ENCODE data around the gene DCUN1D3. TPM values are rescaled to one million over a fixed set of nuclear protein-coding genes. Genes with fewer than 3 reads are reported as not detected.

The DCUN1D3 gene
- total RNA-seq, 1 experiment from 2014 or later, result 10.5 TPM

DNA sequence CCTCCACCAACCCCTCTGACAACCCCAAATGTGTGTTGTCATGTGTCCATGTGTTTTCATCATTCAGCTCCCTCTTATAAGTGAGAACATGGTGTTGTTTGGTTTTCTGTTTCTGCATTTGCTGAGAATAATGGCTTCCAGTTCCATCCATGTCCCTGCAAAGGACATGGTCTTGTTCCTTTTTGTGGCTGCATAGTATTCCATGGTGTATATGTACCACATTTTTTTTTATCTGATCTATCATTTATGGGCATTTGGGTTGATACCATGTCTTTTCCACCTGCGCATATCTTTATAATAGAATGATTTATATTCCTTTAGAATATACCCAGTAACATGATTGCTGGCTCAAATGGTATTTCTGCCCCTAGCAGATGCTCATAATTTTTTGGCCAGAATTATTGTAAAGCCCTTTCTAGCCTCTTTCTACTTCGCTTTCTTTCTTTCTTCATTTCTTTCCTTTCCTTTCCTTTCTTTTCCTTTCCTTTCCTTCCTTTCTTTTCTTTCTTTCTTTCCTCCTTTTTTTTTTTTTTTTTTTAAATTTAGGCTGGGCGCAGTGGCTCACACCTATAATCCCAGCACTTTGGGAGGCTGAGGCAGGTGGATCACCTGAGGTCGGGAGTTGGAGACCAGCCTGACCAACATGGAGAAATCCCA is 81.1 kb downstream of the DCUN1D3 start:
- no peak overlapping the region for H3K9ac ChIP-seq (ENCODE audit: low read length)
- H2AFZ ChIP-seq (ENCODE audit: low read length), result no peak overlapping the region
- no peaks in the 10 kb centered on the region for H3K27me3 ChIP-seq (ENCODE audit: low read length)
- H4K20me1 ChIP-seq (ENCODE audit: low read length), result no peaks in the 10 kb centered on the region
- TF ChIP-seq EZH2 (IDR thresholded peaks at IDR 0.05; ENCODE audit: low read length, unreplicated experiment), result no peak
- TF ChIP-seq, protein P1, sequence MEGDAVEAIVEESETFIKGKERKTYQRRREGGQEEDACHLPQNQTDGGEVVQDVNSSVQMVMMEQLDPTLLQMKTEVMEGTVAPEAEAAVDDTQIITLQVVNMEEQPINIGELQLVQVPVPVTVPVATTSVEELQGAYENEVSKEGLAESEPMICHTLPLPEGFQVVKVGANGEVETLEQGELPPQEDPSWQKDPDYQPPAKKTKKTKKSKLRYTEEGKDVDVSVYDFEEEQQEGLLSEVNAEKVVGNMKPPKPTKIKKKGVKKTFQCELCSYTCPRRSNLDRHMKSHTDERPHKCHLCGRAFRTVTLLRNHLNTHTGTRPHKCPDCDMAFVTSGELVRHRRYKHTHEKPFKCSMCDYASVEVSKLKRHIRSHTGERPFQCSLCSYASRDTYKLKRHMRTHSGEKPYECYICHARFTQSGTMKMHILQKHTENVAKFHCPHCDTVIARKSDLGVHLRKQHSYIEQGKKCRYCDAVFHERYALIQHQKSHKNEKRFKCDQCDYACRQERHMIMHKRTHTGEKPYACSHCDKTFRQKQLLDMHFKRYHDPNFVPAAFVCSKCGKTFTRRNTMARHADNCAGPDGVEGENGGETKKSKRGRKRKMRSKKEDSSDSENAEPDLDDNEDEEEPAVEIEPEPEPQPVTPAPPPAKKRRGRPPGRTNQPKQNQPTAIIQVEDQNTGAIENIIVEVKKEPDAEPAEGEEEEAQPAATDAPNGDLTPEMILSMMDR (conservative IDR thresholded peaks at IDR 0.05; ENCODE audit: low read depth, low read length), result no peak
- no peak for TF ChIP-seq EZH2phosphoT487 (IDR thresholded peaks at IDR 0.05; ENCODE audit: borderline replicate concordance, low read length)
- H3F3A ChIP-seq (ENCODE audit: low read length, unreplicated experiment), result no peaks in the 10 kb centered on the region
- DNase-seq, result no peak
- CTCF ChIA-PET, result no interaction called here
- H3K4me2 ChIP-seq (ENCODE audit: low read length), result no peak overlapping the region
- H3K9me2 ChIP-seq (replicated peaks; ENCODE audit: low read length), result no peaks in the 10 kb centered on the region
- no peak for ATAC-seq
- intact Hi-C loops (cut with micrococcal nuclease), result no loop called here
- H3K36me3 ChIP-seq (ENCODE audit: low read depth, low read length), result no peaks in the 10 kb centered on the region
- no peaks in the 10 kb centered on the region for H3K4me1 ChIP-seq (ENCODE audit: insufficient read depth, low read length)
- no peaks in the 10 kb centered on the region for H3K79me2 ChIP-seq (ENCODE audit: low read length)
- POLR2A ChIA-PET (ENCODE audit: unreplicated experiment), result interaction anchor here (0.6 kb wide), 1 partner anchor 15 kb away, joined by 3 read pairs; no protein-coding TSS in a partner anchor
- BruUV-seq (replicated peaks), result no TSS peak
- H3K4me3 ChIP-seq (ENCODE audit: low read length), result no peak overlapping the region
- no peaks in the 10 kb centered on the region for H3K9me3 ChIP-seq (ENCODE audit: low read length)
- no peak overlapping the region for H3K27ac ChIP-seq (ENCODE audit: low read length)

DNA sequence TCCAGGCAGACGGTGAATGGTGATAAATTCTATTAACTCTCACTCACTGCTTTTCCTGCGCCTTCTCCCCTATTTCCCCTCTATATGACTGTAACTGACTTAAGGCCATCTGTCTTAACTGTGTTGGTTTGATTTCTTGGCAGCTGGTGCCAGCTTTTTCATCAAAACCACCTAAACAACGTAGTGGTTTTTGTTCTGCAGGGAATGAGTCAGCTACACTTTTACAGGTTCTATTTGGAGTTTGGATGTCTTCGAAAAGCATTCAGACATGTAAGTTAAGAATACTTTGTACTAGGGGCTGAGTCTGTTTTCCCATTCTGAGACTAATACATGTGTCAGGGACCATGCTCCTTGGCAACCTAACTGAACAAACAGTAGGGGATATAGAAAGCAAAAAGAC is 85.4 kb downstream of the DCUN1D3 start:
- H3K27ac ChIP-seq (ENCODE audit: low read length), result 0 out of 2 replicates have a peak overlapping the region, but pooled peaks have one; percentile 18
- no peaks in the 10 kb centered on the region for H3K36me3 ChIP-seq (ENCODE audit: low read depth, low read length)
- POLR2A ChIA-PET (ENCODE audit: unreplicated experiment), result interaction anchor here (0.6 kb wide), 1 partner anchor 8 kb away, joined by 4 read pairs; the partner anchor contains the start of genes ERI2 and REXO5
- H4K20me1 ChIP-seq (ENCODE audit: low read length), result no peaks in the 10 kb centered on the region
- H3K79me2 ChIP-seq (ENCODE audit: low read length), result no peaks in the 10 kb centered on the region
- no peaks in the 10 kb centered on the region for H3K9me2 ChIP-seq (replicated peaks; ENCODE audit: low read length)
- BruUV-seq (replicated peaks), result no TSS peak
- H3K9ac ChIP-seq (ENCODE audit: low read length), result no peak overlapping the region
- no peak overlapping the region for H2AFZ ChIP-seq (ENCODE audit: low read length)
- no peaks in the 10 kb centered on the region for H3K27me3 ChIP-seq (ENCODE audit: low read length)
- H3K9me3 ChIP-seq (ENCODE audit: low read length), result no peaks in the 10 kb centered on the region
- H3K4me2 ChIP-seq (ENCODE audit: low read length), result no peak overlapping the region
- ATAC-seq (peak; percentile 92), DNase-seq (peak; percentile 9)
- intact Hi-C loops (cut with micrococcal nuclease), result no loop called here
- no peaks in the 10 kb centered on the region for H3F3A ChIP-seq (ENCODE audit: low read length, unreplicated experiment)
- H3K4me1 ChIP-seq (ENCODE audit: insufficient read depth, low read length), result no peaks in the 10 kb centered on the region
- CTCF ChIA-PET, result no interaction called here
- no peak for TF ChIP-seq EZH2 (IDR thresholded peaks at IDR 0.05; ENCODE audit: low read length, unreplicated experiment)
- TF ChIP-seq, protein P1 (conservative IDR thresholded peaks at IDR 0.05; ENCODE audit: low read depth, low read length), result no peak
- no peak for TF ChIP-seq EZH2phosphoT487 (IDR thresholded peaks at IDR 0.05; ENCODE audit: borderline replicate concordance, low read length)
- H3K4me3 ChIP-seq (ENCODE audit: low read length), result no peak overlapping the region

DNA sequence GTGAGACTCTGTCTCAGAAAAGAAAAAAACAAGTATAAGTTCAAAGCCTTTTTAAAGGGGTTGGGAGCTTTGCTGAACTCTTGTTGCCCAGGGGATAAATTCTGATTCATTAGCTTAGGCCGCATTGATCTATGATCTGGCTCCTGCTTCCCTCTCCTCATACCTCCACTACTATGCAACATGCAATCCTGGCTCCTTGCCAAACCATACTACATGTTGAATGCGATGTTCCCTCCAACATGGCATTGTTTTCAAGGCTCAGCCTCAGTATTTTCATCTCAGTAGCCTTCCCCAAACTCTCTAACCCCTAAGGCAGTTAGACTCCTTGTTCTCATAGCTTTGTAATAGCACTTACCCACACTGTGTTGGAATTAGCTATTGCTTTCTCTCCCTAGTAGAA is 87.6 kb downstream of the DCUN1D3 start:
- Histone ChIP-seq H3K9ac (ENCODE audit: low read length) (no peak overlapping the region), H4K20me1 (ENCODE audit: low read length) (no peaks in the 10 kb centered on the region), H3K36me3 (ENCODE audit: low read depth, low read length) (no peaks in the 10 kb centered on the region), H3K27me3 (ENCODE audit: low read length) (no peaks in the 10 kb centered on the region), H3K4me3 (ENCODE audit: low read length) (no peak overlapping the region), H3K79me2 (ENCODE audit: low read length) (peaks cover 8% of the 10 kb centered on the region), H3K9me2 (replicated peaks; ENCODE audit: low read length) (no peaks in the 10 kb centered on the region), H3F3A (ENCODE audit: low read length, unreplicated experiment) (no peaks in the 10 kb centered on the region), H3K9me3 (ENCODE audit: low read length) (no peaks in the 10 kb centered on the region), H3K27ac (ENCODE audit: low read length) (no peak overlapping the region), H3K4me2 (ENCODE audit: low read length) (no peak overlapping the region), H3K4me1 (ENCODE audit: insufficient read depth, low read length) (0 out of 2 replicates have a peak, but pooled peaks cover 5% of the 10 kb centered on the region), H2AFZ (ENCODE audit: low read length) (no peak overlapping the region)
- POLR2A ChIA-PET (ENCODE audit: unreplicated experiment), result no interaction called here
- BruUV-seq (replicated peaks), result no TSS peak
- ATAC-seq (no peak), DNase-seq (no peak)
- no peak for TF ChIP-seq EZH2phosphoT487 (IDR thresholded peaks at IDR 0.05; ENCODE audit: borderline replicate concordance, low read length)
- TF ChIP-seq, protein P1 (conservative IDR thresholded peaks at IDR 0.05; ENCODE audit: low read depth, low read length), result no peak
- TF ChIP-seq EZH2 (IDR thresholded peaks at IDR 0.05; ENCODE audit: low read length, unreplicated experiment), result no peak
- intact Hi-C loops (cut with micrococcal nuclease), result no loop called here
- CTCF ChIA-PET, result no interaction called here

Measured in PC-3 (cell line).